ENCODE measurements around the gene C1QL1.
A peak's percentile ranks its signal among the peaks of the same experiment; 100 is the strongest.

The C1QL1 gene

GRCh38 chr17:44968225-44969143 lies at the start of gene C1QL1:
C1QL1 (minus strand) TSS chr17:44968303; CDS start chr17:44968048, 255 bp downstream.
- peak; percentile 39 for DNase-seq

- DNase-seq: no peak
Measured at GRCh38 chr17:45016823-45017222, 48.7 kb upstream of the C1QL1 start.

GRCh38 chr17:45016237-45016636 lies 48.1 kb upstream of the C1QL1 start:
- DNase-seq: no peak

GRCh38 chr17:45013021-45013997 lies 45.2 kb upstream of the C1QL1 start:
- DNase-seq: no peak

- no peak for DNase-seq
Measured at GRCh38 chr17:45011767-45012166, 43.7 kb upstream of the C1QL1 start.

- no peak for DNase-seq
Measured at GRCh38 chr17:45009676-45010467, 41.8 kb upstream of the C1QL1 start.

GRCh38 chr17:45008216-45008615 lies 40.1 kb upstream of the C1QL1 start:
- DNase-seq: no peak

- no peak for DNase-seq
Measured at GRCh38 chr17:45006927-45007461, 38.9 kb upstream of the C1QL1 start.

GRCh38 chr17:45005700-45006099 lies 37.6 kb upstream of the C1QL1 start:
- DNase-seq: no peak

- DNase-seq: no peak
Measured at GRCh38 chr17:45004388-45004787, 36.3 kb upstream of the C1QL1 start.

- DNase-seq: no peak
Measured at GRCh38 chr17:45003877-45004276, 35.8 kb upstream of the C1QL1 start.

- DNase-seq: no peak
Measured at GRCh38 chr17:45001310-45001709, 33.2 kb upstream of the C1QL1 start.

- no peak for DNase-seq
Measured at GRCh38 chr17:44999433-44999832, 31.3 kb upstream of the C1QL1 start.

- no peak for DNase-seq
Measured at GRCh38 chr17:44998646-44999045, 30.5 kb upstream of the C1QL1 start.

GRCh38 chr17:44997733-44998520 lies 29.8 kb upstream of the C1QL1 start:
- no peak for DNase-seq

- DNase-seq: no peak
Measured at GRCh38 chr17:44996304-44996703, 28.2 kb upstream of the C1QL1 start.

- no peak for DNase-seq
Measured at GRCh38 chr17:44995436-44996001, 27.4 kb upstream of the C1QL1 start.

- DNase-seq: no peak
Measured at GRCh38 chr17:44992242-44992939, 24.3 kb upstream of the C1QL1 start.

GRCh38 chr17:44990994-44991393 lies 22.9 kb upstream of the C1QL1 start:
- DNase-seq: no peak

GRCh38 chr17:44989552-44990138 lies 21.5 kb upstream of the C1QL1 start:
- no peak for DNase-seq

All from GF-D8 (cell line).